ENCODE data around the gene ELAC2. TPM values are rescaled to one million over a fixed set of nuclear protein-coding genes. Genes with fewer than 3 reads are reported as not detected.
A peak's percentile ranks its signal among the peaks of the same experiment; 100 is the strongest.

ELAC2 gene
- total and polyA plus RNA-seq, 10 donors: 29.4 to 110 (median 70.2) TPM

GRCh38 chr17:12985431-12986293 lies 32.2 kb downstream of the ELAC2 start:
- WGBS, 5 donors: 66 to 76% (median 67%) methylated on average over 14 of the region's 14 CpGs
- Histone ChIP-seq H3K27ac (peak overlapping the region in 1 of 8 donors; percentile 58), H3K4me1 (peaks cover 0 to 7% (median 0%) of the 10 kb centered on the region in 6 donors), H3K9me3 (no peaks in the 10 kb centered on the region), H3K4me3 (no peak overlapping the region), H3K27me3 (replicated peaks in 1 of 7) (peaks cover 0 to 7% (median 0%) of the 10 kb centered on the region in 7 donors), H3K36me3 (peaks cover 0 to 14% (median 9%) of the 10 kb centered on the region in 6 donors)
- intact Hi-C loops (cut with DNase I; ENCODE audit: low total_unique reads): no loop called here
- TF ChIP-seq POLR2A (IDR thresholded peaks at IDR 0.05) (no peak), POLR2AphosphoS5 (IDR thresholded peaks at IDR 0.05) (no peak), CTCF (IDR thresholded peaks at IDR 0.05 in 8 of 11, conservative IDR thresholded peaks at IDR 0.05 in 3 of 11) (no peak)
- no peak for DNase-seq

- Histone ChIP-seq H3K4me1 (peaks cover 0 to 7% (median 0%) of the 10 kb centered on the region in 6 donors), H3K36me3 (no peaks in the 10 kb centered on the region), H3K4me3 (no peak overlapping the region), H3K9me3 (no peaks in the 10 kb centered on the region), H3K27me3 (replicated peaks in 1 of 7) (peaks cover 0 to 7% (median 0%) of the 10 kb centered on the region in 7 donors), H3K27ac (peak overlapping the region in 6 of 8 donors; percentile 5 to 58 (median 44))
- 70 to 84% (median 78%) methylated on average over 20 to 21 of the region's 21 CpGs for WGBS, 5 donors
- DNase-seq: peak; percentile 44
- intact Hi-C loops (cut with DNase I; ENCODE audit: low total_unique reads): no loop called here
- TF ChIP-seq POLR2A (IDR thresholded peaks at IDR 0.05) (no peak), CTCF (IDR thresholded peaks at IDR 0.05 in 8 of 11, conservative IDR thresholded peaks at IDR 0.05 in 3 of 11) (no peak), POLR2AphosphoS5 (IDR thresholded peaks at IDR 0.05) (no peak)
These were observed 33.6 kb downstream of the ELAC2 start for GRCh38 chr17:12983991-12984884.

- no peak for TF ChIP-seq POLR2AphosphoS5 (IDR thresholded peaks at IDR 0.05)
- no peak for TF ChIP-seq POLR2A (IDR thresholded peaks at IDR 0.05)
- TF ChIP-seq CTCF (IDR thresholded peaks at IDR 0.05 in 8 of 11, conservative IDR thresholded peaks at IDR 0.05 in 3 of 11): no peak
- no peak for DNase-seq
- WGBS, 5 donors: 42 to 67% (median 60%) methylated on average over 6 of the region's 6 CpGs
- Histone ChIP-seq H3K27ac (no peak overlapping the region), H3K36me3 (no peaks in the 10 kb centered on the region), H3K4me1 (peaks cover 0 to 4% (median 0%) of the 10 kb centered on the region in 6 donors), H3K27me3 (replicated peaks in 1 of 7) (peaks cover 0 to 12% (median 0%) of the 10 kb centered on the region in 7 donors), H3K4me3 (no peak overlapping the region), H3K9me3 (no peaks in the 10 kb centered on the region)
- intact Hi-C loops (cut with DNase I; ENCODE audit: low total_unique reads): no loop called here
These were observed 35.6 kb downstream of the ELAC2 start for GRCh38 chr17:12982224-12982623.

Measured in spleen (tissue), 11 donors.